DMS53 treated with DMSO at 0.1 percent for 48 hours (cell line): ENCODE results near the gene DBX2.
"Not testable (repeated sequence)": the region's sequence is repeated elsewhere in the genome, so short reads cannot be mapped to it uniquely, and the experiment has no call there.

ENCODE experiments used
- DNase-seq: peaks from one replicate; lab custom pipeline; 2025; ENCODE audit not compliant: unreplicated experiment; lab: John Stamatoyannopoulos, UW

DBX2 gene

DNA sequence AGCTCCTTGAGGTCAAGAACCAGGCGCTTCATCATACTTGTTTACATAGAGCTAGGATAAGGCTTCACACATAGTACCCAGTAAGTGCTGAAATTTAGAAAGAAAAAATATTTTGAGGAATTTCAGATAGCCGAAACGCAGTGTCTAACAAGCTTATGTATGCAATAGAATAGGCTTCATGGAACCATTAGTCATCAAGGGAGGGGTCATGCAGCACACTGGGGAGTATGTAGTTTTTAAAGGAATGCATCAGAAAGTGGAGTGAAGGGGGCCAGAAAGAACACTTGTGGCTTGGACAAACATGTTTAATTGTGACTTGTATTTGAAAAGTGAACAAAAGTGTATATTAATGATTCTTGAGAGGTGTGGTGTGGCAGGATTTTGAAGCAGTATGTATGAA lies 38.1 kb downstream of the DBX2 start:
- DNase-seq = no peak

DNA sequence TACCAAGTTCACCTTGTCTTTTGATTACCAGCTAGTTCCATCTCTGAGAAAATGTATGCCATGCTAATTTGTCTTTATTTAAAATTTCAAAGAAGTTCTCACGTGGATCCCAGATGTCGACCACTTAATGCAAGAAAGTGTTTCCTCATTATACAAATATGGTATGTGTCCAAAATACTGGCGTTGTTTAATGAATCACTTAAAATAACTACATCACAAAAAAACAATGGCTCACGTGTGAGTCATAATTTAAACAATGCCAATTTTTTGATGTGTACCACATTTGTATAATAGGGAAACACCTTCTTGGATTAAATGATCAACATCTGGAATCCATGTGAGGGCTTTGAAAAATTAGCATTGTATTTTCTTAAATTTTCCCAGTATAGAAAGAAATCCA lies 40.8 kb downstream of the DBX2 start:
- no peak for DNase-seq

DNA sequence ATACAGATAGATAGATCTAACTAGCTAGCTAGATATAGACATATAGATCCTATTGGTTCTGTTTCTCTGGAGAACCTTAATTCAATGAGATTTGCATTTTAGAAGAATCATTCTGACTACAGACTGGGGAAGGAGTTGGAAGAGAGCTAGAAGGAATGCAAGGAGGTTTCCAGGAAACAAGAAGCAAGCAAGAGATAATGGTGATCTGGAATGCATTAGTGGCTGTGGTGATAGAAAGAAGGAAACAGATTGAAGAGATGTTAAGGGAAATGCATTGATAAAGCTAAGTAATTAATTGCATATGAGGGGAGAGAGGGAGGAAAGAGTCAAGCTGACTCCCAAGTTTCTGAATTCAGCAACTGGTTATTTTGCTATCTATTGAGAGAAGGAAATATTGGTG lies 42.7 kb downstream of the DBX2 start:
- DNase-seq = no peak

DNA sequence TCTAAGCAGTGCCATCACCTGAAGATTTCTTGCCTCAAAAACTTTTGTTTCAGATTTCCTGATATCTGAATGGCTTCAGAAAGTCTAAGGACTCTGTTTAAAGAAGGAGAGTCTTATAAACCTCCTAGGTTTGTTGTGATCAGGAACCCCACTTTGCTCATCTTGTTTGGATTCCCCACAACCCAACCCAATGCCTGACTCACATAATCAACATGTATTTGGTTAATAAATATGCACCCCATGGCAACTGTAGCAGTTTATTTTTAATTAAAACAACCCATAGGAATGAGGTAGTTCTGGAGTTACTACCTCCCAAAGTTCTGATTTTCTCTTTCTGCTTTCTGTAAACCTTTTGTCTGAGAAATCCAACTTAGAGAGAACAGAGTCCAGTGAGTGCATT lies 51.5 kb downstream of the DBX2 start:
- no peak for DNase-seq

DNA sequence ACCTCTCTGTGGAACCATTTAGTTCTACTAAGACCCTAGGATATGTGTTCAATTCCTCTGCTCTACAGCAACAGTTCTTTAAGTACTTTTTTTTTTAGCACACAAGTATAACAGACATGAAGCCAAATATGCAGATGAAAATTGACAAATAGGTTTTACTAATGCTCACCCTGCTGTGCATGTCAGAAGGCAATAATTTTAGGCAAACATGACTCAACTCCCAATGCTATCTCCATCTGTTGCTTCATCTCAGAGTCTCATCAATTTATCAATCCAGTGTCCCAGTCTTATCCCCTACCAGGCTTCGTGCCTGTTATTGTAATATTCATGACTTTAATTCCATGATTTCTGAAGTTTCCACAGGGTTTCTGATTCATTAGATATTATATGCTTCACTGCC lies 57.7 kb downstream of the DBX2 start:
- DNase-seq = no peak

DNA sequence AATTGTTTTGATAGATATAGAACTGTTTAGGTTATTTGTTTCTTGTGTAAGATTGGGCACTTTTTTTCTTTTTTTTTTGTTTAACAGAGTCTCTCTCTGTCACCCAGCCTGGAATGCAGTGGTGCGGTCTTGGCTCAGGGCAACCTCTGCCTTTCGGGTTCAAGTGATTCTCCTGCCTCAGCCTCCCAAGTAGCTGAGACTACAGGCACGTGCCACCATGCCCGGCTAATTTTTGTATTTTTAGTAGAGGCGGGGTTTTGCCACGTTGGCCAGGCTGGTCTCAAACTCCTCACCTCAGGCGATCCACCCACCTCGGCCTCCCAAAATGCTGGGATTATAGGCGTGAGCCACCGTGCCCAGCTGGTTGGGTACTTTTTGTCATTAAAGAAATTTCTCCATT lies 66.0 kb downstream of the DBX2 start:
- not testable (repeated sequence) for DNase-seq

DNA sequence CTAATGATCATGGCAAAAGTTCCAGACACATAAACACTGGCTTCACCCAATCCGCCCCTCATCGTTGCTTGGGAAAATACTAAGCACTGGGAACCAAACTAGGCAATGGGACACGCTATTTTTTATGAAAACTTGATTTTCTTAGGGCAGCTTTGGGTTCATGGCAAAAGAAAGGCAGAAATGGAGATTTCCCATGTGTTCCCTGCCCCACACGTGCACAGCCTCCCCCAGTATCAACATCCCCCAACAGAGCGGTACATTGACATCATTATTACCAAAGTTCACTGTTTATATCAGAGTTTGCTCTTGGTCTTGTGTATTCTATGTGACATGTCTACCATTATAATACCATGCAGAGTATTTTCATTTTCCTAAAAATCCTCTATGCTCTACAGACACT lies 71.0 kb downstream of the DBX2 start:
- DNase-seq = no peak

DNA sequence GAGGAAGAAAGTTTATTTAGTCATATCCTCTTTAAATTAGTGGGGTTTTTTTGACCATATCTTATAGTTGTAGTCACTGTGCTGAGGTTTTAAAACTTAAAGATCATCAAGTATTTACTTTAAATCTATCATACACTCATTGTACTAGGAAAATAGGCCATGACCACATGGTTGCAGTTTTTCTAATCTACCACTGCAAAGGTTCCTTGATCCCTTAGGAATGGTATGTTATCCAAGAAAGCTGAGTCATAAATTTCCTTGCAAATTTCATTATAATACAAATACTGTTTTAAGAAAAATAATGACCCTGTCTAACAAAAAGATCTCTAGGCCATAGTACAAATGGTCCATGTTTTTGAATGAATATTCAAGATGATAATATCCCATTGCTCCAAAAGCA lies 74.7 kb downstream of the DBX2 start:
- DNase-seq = no peak

DNA sequence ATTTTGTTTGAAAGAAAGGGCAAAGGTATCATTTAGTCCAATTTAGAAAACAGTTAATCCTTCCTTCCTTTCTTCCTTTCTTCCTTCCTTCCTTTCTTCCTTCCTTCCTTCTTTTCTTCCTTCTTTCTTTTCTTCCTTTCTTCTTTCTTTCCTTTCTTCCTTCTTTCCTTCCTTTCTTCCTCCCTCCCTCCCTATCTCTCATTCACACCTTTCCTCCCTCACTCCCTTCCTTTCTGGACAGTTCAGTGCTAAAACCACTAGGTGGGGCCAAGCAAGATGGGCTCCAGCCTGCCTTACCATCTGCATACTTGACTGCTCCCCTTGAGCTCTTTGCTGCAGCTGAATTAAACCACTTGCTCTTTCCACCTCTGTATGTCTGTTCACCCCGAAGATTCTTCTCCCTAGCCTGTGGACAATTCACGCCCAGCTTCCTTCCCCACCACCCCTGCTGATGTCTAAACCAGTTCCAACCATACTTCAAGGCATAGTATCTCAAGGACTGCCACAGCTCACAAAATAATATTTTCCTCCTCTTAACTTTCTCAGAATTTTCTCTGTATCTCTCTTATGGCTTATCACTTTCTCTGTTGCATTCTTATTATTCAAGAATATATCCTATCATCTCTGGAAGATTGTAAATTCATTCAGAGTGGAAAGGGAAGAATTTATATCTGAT lies 78.0 kb downstream of the DBX2 start:
- peak; percentile 47 for DNase-seq

DNA sequence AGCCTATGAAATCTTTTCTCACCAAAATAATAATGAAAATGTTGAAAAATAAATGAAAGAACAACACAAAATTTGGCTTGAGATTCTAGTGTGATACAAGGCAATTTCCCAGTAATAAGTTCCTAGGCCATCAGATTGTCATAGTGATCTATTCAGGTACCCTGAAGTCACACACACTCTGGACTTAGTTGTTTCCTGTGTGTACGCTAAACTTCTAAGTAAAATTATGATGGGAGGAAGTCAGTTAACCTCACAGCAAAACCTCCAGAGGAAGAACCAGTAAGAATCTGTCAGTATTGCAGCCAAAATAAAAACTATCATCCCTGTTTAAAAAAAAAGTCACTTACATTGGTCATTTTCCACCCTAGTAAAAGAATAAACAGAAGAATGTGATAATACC lies 81.9 kb downstream of the DBX2 start:
- no peak for DNase-seq
